HG03354 (cell line): Measurements from ENCODE around the gene DACT3.

Experiments
- ATAC-seq: cut with Tn5 transposase; IDR thresholded peaks from one replicate; pipeline ENCODE4 v1.9.1; 2021; ENCODE audit warnings: mild to moderate bottlenecking; ENCODE audit not compliant: unreplicated experiment, poor library complexity, severe bottlenecking

DACT3 gene

DNA sequence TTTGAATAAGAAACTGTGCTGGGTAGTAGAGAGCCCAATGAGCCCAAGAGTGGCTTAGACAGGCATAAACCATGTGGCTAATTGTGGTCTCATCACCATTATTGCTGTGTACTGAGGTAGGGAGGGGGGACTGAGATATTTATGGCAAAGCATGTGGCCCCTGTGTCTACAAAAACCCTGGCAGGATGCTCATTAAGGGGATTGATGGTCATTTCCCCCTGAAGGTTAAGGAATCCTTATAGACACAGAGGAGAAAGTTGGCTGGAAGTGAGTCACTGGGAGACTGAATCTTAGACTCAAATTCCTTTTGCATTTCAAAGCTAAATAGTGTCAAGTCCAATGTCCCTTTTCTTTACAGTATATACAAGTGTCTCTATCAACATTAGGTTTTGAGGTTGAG is 9.8 kb upstream of the DACT3 start:
- ATAC-seq: no peak

GRCh38 chr19:46668662-46669061 is 7.7 kb upstream of the DACT3 start:
- ATAC-seq: no peak

DNA sequence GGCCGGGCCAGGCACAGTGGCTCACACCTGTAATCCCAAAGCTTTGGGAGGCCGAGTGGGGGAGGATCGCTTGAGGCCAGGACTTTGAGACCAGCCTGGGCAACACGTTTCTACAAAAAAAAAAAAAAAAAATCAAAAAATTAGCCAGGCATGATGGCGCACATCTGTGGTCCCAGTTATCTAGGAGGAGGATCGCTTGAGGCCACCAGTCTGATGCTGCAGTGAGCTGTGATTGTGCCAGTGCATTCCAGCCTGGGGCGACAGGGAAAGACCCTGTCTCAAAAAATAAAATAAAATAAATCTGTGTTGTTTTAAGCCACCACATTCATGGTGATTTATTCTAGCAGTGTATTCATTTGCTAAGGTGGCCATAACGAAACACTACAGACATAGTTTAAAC is 4.1 kb upstream of the DACT3 start:
- no peak for ATAC-seq

- ATAC-seq: no peak
These were observed 982 bp upstream of the DACT3 start for GRCh38 chr19:46661735-46662592.

- ATAC-seq: peak; percentile 5
These were observed 397 bp downstream of the DACT3 start for GRCh38 chr19:46660551-46661019.

DNA sequence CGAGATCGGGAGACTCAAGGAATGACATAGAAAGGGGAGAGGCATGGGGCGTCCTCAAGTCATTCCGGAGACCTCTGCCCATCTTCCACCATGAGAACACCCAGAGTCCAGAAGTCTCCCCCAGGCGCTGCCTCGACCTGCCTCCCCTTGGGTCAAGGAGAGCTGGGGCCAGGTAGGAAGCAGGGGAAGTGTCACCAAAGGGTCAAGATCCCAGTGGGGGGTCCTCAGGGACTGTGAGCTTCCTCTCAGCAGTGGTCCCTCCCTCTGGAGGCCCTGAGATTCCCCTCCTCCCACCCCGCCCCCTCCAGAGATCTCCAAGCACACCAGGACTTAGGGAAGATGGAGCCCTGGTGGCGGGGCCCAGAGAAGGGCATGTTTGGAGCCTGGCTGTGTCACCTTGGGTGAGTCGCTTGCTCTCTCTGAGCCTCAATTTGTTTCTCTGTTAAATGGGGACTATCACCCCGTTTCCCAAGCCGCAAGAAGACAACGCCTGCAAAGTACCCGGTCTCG is 919 bp downstream of the DACT3 start:
- ATAC-seq: no peak

DNA sequence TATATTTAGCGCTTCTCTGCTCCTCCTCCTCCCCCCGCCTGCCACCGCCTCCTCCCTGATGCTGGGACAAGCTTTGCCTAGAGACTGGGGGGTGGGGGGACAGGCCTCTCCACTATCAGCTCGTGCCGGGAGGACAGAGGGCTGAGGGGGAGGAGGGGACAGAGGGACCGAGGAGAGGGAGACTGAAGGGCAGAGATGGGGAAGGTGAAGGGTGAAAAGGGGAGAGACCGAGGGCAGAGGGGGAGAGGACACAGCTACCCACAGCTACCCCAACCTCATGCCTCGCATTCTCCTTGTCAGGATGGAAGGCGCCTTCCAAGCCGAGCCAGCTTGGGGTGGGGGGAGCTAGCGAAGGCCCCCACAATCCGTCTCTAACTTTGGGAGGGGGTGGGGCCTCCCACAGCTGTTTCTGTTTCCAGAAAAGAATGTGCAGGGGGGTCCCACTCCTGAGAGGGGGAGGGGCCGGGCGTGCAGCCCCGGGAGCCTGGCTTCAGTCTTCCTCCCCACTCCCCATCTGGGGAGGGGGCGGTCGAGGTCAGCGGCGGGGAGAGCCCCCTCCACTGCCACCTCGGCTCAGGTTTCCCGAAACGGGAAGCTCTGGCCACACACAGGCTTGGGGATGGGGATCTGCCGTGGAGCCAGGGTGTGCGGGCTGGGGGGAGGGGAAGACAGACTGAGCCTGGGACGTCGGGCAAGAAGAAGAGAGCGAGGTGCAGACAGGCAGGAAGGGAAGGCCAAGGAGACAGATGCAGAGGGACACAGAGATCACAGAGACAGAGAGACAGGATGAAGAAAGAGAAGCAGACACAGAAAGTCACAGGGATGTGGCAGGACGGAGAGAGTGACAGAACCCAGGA is 1.6 kb downstream of the DACT3 start:
- ATAC-seq: no peak

DNA sequence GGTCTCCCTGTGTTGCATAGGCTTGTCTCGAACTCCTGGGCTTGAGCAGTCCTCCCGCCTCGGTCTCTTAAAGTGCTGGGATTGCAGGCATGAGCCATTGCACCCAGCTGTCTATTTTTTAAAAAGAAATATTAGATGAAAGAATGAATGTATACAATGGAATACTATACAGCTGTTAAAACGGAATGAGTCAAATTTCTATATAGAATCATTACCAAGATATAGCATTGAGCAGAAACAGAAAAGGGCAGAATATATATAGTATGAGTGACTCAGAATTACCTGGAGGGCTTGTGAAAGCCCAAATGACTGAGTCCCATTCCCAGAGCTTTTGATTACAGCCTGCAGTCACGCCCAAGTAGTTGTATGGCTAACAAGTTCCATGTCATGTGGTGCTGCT is 4.4 kb downstream of the DACT3 start:
- ATAC-seq: no peak

DNA sequence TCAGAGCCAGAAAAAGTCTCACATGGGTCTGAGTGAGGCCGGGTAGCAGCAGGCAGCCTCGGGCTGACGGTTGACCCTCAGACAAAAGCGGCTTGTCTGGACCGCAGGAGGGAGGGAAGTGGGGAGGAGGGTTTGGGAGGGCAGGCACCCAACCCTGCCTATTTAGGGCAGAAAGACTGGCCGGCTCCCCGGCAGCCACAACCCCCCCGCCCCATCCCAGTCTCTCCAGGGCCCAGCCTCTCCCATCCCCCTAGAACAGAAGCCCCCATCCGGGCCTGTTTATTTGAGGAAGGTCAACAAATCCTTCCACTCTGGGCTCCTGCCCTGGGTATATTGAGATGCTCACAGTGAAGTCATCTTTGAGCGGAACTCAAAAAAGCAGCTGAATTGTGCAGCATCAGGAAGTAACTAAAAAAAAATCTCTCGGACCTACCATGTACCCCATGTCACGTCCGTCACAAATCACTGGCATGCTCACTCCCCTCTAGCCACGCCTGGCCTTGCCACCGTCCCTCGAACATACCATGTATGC is 6.3 kb downstream of the DACT3 start:
- no peak for ATAC-seq

DNA sequence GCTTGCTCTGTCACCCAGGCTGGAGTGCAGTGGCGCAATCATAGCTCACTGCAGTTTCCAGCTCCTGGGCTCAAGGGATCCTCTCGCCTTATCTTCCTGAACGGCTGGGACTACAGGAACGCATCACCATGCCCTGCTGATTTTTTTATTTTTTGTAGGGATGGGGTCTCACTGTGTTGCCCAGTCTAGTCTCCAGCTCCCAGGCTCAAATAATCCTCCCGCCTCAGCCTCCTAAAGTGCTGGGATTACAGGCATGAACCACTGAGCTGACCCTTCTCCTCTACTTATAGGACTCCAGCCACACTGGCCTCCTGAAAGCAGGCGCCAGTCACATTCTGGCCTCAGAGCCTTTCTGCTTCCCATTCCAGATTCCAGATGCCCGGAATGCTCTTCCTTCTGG is 10.5 kb downstream of the DACT3 start:
- no peak for ATAC-seq

GRCh38 chr19:46648961-46649960 is 11.7 kb downstream of the DACT3 start:
- ATAC-seq: no peak

DNA sequence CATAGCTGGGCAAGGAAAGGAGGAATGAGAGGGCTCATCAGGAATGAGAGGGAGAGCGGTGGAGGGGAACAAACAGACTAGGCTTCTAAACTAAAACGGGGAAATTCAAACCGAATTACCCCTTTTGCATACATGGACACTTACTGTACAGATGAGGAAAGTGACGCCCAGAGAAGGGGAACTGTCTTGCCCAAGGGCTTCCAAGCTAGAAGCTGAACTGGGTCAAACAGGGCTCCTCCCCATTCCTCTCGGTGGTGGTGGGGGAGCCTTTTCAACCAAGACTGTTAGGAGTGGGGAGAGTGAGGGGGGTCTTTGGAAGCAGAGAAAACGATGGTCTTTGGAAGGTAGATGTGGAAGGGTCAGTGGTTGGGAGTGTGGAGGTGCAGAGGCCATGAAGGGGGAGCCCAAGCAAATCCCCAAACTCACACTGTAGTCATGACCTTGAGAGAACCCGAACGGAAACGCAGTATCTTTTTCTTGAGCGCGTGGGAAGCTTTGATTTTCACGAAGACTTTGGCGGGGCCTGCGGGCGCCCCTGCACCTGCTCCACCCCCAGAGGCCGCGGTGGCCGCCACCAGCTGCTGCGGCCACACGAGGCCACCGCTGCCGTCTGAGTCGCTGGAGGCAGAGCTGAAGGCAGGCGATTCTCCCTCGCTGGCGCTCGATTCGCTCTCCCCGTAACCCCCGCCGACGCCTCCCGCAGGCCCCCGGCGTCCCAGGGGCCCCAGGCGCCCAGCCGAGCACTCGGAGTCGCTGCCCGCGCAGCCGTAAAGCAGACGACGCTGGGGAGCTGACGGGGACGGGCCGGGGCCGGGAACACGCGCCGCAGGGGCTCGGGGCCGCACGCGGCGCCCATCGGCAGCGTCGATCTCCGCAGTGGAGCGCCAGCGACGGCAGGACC is 12.7 kb downstream of the DACT3 start:
- no peak for ATAC-seq

GRCh38 chr19:46646402-46646801 is 14.6 kb downstream of the DACT3 start:
- ATAC-seq: no peak

DNA sequence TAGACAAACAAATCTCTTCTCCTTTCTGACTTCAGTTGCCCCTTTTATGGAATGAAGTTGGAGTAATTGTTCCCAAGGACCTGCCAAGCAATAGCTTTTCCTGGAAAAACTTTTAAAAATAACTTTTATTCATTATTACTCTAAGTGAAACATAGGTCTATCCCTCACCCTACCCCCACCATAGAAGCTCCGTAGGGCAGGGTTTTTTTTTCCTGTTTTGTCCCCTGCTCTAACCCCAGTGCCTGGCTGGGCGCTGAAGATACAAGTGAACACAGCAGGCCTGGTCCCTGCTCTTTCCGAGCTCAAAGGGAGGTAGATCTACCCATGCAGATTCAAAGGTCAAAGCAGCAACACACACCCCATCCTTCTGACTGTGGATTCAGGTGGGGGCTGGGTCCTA is 16.3 kb downstream of the DACT3 start:
- no peak for ATAC-seq

- no peak for ATAC-seq
These were observed 20.3 kb downstream of the DACT3 start for GRCh38 chr19:46640656-46641055.

GRCh38 chr19:46639358-46640182 is 21.4 kb downstream of the DACT3 start:
- ATAC-seq: no peak

DNA sequence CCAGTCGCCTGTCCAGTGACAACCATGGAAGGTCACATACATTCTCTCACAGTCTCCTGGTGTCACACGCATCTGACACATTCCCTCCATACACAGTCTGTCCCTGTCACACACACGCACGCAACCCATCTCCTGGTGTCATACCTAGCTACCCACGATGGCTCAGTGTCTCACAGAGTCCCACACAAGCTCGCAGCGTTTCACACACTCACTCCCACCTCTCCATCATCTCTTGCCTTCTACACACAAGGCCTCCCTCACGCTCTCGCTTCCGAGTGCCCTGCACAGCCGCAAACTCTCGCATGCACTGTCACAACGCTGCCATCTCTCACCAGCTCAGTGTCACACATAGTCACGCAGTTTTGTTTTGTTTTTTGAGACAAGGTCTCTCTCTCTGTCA is 23.8 kb downstream of the DACT3 start:
- ATAC-seq: no peak
